HG03039 (cell line): ENCODE data around the gene MSL3B.
"Not testable (repeated sequence)": the region's sequence is repeated elsewhere in the genome, so short reads cannot be mapped to it uniquely, and the experiment has no call there.

Experiments used
- ATAC-seq: cut with Tn5 transposase; IDR thresholded peaks from one replicate; pipeline ENCODE4 v1.9.1; 2021; ENCODE audit warnings: mild to moderate bottlenecking, moderate library complexity; ENCODE audit not compliant: unreplicated experiment

The MSL3B gene

GRCh38 chr2:233867993-233868532, at the start of gene MSL3B:
TSS of gene MSL3B (minus strand) at chr2:233868386.
- ATAC-seq, result no peak

GRCh38 chr2:233917116-233917515, 48.9 kb upstream of the MSL3B start, which contains the start of gene TRPM8:
TSS of gene TRPM8 (plus strand) at chr2:233917373. CDS start at chr2:233926538, 9,165 bp downstream.
- no peak for ATAC-seq

- no peak for ATAC-seq
Measured at GRCh38 chr2:233915128-233915527, 46.9 kb upstream of the MSL3B start.

- ATAC-seq, result no peak
Measured at GRCh38 chr2:233912691-233913423, 44.7 kb upstream of the MSL3B start.

- ATAC-seq, result no peak
Measured at GRCh38 chr2:233907627-233908026, 39.4 kb upstream of the MSL3B start.

GRCh38 chr2:233905945-233906344, 37.8 kb upstream of the MSL3B start:
- no peak for ATAC-seq

GRCh38 chr2:233901884-233902283, 33.7 kb upstream of the MSL3B start:
- ATAC-seq, result no peak

GRCh38 chr2:233901367-233901766, 33.2 kb upstream of the MSL3B start:
- ATAC-seq, result no peak

GRCh38 chr2:233896253-233896652, 28.1 kb upstream of the MSL3B start:
- ATAC-seq, result not testable (repeated sequence)

- no peak for ATAC-seq
Measured at GRCh38 chr2:233892793-233893192, 24.6 kb upstream of the MSL3B start.

- no peak for ATAC-seq
Measured at GRCh38 chr2:233882353-233882752, 14.2 kb upstream of the MSL3B start.

- not testable (repeated sequence) for ATAC-seq
Measured at GRCh38 chr2:233872125-233872524, 3.9 kb upstream of the MSL3B start.

- ATAC-seq, result no peak
Measured at GRCh38 chr2:233871432-233871831, 3.2 kb upstream of the MSL3B start.

GRCh38 chr2:233866479-233866878, 1.7 kb downstream of the MSL3B start:
- ATAC-seq, result no peak

GRCh38 chr2:233865838-233866237, 2.3 kb downstream of the MSL3B start:
- ATAC-seq, result no peak

- ATAC-seq, result no peak
Measured at GRCh38 chr2:233862261-233862768, 5.9 kb downstream of the MSL3B start.

GRCh38 chr2:233858331-233858730, 9.9 kb downstream of the MSL3B start:
- ATAC-seq, result no peak

- ATAC-seq, result no peak
Measured at GRCh38 chr2:233857511-233858141, 10.6 kb downstream of the MSL3B start.

- no peak for ATAC-seq
Measured at GRCh38 chr2:233856184-233856583, 12.0 kb downstream of the MSL3B start.

- no peak for ATAC-seq
Measured at GRCh38 chr2:233855345-233855744, 12.8 kb downstream of the MSL3B start.

- peak; percentile 93 for ATAC-seq
Measured at GRCh38 chr2:233854241-233854981, 13.8 kb downstream of the MSL3B start, which contains the start of gene HJURP. TSS of gene HJURP (minus strand) at chr2:233854535. CDS start at chr2:233854500, 35 bp downstream.
